ENCODE data around the gene TAS2R10.

- TF ChIP-seq RAD21 (IDR thresholded peaks at IDR 0.05; ENCODE audit: low read length) (no peak), SMC3 (IDR thresholded peaks at IDR 0.05; ENCODE audit: low read depth, low read length) (no peak), SIN3A (IDR thresholded peaks at IDR 0.05; ENCODE audit: borderline replicate concordance, low read depth, low read length) (no peak), CTCF (IDR thresholded peaks at IDR 0.05) (no peak), JUND (IDR thresholded peaks at IDR 0.05) (no peak), TEAD4 (IDR thresholded peaks at IDR 0.05; ENCODE audit: borderline replicate concordance, insufficient read depth) (no peak), POLR2AphosphoS5 (IDR thresholded peaks at IDR 0.05; ENCODE audit: low read depth, low read length) (no peak), ELF1 (IDR thresholded peaks at IDR 0.05) (no peak), YY1 (IDR thresholded peaks at IDR 0.05; ENCODE audit: low read depth) (no peak), USF1 (IDR thresholded peaks at IDR 0.05; ENCODE audit: borderline replicate concordance, low read depth) (no peak), EP300 (IDR thresholded peaks at IDR 0.05; ENCODE audit: borderline replicate concordance in 1 of 2, low read depth in 1 of 2, low read length in 1 of 2) (no peak), IRF3 (IDR thresholded peaks at IDR 0.05; ENCODE audit: low read depth, low read length) (no peak), MAX (IDR thresholded peaks at IDR 0.05; ENCODE audit: low read depth) (no peak)
Observed at GRCh38 chr12:10802587-10802986, 23.6 kb downstream of the TAS2R10 start, which contains the start of gene TAS2R7.
